NCI-H2227 (cell line): ENCODE measurements around the gene ECE2.
"Not testable (repeated sequence)": the region's sequence is repeated elsewhere in the genome, so short reads cannot be mapped to it uniquely, and the experiment has no call there.

Source experiments
- DNase-seq: peaks from one replicate; lab custom pipeline; 2025; ENCODE audit not compliant: unreplicated experiment; lab: John Stamatoyannopoulos, UW

Gene ECE2

GRCh38 chr3:184262764-184263179, 13.1 kb upstream of the ECE2 start:
- no peak for DNase-seq

GRCh38 chr3:184267249-184267648, 8.6 kb upstream of the ECE2 start:
- DNase-seq, result not testable (repeated sequence)

DNA sequence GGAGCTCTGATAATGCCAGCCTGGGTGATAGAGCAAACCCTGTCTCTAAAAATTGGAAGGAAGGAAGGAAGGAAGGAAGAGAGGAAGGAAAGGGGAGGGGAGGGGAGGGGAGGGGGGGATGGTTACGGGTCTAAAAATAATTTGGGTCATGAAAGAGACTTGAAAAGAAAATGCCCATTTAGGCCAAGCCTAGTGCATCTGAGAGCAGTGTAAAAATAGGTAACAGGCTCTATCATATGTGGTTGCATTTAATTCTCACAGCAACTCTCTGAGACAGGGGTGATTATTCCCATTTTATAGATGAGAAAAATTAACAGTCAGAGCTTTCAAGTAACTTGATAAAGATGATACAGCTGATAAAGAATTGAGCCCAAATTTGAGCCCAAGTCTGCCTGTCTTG, 3.6 kb upstream of the ECE2 start:
- no peak for DNase-seq

- DNase-seq, result no peak
These were observed 481 bp upstream of the ECE2 start for GRCh38 chr3:184275381-184275701.

DNA sequence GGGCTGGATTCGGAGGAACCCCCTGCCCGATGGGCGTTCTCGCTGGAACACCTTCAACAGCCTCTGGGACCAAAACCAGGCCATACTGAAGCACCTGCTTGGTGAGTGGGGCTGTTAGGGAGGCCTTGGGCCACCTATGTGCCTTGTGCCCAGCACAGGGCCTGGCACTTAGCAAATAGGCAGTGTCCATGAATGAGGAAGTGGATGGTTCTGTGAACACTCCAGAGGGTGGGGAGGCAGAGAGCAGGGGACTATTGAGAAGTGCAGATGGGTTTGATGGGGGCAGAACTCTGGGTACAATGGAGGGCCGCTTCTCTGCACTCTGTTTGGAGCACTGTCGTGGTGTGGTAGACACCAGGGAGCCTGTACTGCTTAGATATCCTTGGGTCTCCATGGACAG, 1.5 kb downstream of the ECE2 start:
- no peak for DNase-seq

DNA sequence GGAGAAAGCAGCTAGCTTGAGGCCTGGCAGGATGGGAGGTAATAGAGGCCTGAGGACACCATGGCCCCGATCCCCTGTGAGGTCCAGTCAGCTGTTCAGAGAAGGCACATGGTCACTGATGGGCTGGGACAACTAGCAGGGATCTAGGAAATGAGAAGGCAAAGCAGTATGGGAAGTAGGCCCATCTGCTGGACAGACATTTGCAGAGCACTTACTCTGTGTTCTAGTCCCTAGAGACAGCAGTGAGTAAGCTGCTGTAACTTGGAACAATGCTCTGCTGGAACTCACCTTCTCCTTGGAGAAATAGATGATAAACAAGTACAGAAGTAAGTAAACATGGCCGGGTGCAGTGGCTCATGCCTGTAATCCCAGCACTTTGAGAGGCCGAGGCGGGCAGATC, 7.1 kb downstream of the ECE2 start:
- DNase-seq, result no peak

GRCh38 chr3:184283681-184284080, 7.9 kb downstream of the ECE2 start:
- DNase-seq, result no peak

DNA sequence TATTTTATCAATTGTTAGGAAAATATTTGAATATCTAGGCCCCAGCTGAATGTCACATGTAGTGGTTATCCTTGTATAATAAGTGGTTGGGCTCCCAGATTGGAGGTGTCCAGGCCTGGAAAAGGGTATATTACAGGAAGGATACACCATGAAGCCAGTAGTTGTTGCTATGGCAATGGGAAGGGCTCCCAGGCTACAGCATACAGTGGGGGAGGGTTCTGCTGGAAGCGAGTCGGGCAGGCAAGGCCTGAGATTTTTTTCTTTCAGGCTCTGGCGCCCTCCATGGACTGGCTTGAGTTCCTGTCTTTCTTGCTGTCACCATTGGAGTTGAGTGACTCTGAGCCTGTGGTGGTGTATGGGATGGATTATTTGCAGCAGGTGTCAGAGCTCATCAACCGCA, 8.9 kb downstream of the ECE2 start:
- peak; percentile 95 for DNase-seq

DNA sequence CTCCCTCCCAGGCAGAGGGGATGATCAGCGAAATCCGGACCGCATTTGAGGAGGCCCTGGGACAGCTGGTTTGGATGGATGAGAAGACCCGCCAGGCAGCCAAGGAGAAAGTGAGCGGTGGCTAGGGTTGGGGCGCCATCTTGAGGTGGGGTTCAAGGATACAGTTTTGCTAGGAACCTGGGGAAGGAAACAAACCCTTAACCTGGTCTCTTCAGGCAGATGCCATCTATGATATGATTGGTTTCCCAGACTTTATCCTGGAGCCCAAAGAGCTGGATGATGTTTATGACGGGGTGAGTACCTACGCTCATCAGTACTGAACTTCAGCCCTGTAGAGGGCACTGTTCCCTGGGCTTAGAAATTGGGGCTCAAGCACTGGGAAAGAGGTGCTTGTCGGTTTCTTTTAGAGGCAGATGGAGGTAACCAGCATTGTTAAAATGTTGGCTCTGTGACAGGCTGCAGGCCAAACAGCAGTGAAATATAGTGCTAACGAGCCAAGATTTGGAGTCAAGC, 13.7 kb downstream of the ECE2 start:
- DNase-seq, result peak; percentile 58

DNA sequence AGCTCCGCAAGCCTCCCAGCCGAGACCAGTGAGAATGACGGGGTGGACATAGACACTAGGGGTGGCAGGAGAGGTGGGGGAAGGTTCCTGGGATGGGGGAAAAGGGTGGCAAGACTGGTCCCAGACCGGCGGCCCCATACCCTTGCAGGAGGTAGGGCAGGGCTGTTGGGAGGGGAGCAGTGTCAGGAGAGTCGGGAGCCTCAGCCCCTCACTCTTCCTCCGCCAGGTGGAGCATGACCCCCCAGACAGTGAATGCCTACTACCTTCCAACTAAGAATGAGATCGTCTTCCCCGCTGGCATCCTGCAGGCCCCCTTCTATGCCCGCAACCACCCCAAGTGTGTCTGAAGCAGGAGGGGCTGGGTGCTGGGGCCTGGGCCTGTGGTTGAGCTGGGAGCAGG, 14.5 kb downstream of the ECE2 start:
- DNase-seq, result no peak

- no peak for DNase-seq
These were observed 15.4 kb downstream of the ECE2 start for GRCh38 chr3:184291044-184291737.

DNA sequence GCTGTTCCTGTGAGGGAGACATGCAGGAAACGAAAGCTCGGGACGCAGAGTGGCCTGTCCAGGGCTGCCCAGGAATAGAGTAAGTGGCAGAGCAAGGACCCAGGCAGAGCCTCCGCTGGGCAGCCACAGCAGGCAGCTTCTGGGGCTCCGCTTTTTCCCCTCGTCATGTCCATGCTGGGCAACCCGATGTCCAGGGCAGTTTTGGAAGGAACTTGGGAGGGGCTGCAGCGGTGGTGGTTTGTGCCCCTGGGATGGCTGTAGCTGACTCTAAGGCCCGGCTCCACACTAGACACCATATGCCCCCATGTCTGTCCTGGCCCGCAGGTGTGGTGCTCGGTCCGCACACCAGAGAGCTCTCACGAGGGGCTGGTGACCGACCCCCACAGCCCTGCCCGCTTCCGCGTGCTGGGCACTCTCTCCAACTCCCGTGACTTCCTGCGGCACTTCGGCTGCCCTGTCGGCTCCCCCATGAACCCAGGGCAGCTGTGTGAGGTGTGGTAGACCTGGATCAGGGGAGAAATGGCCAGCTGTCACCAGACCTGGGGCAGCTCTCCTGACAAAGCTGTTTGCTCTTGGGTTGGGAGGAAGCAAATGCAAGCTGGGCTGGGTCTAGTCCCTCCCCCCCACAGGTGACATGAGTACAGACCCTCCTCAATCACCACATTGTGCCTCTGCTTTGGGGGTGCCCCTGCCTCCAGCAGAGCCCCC, 16.1 kb downstream of the ECE2 start:
- DNase-seq, result no peak

DNA sequence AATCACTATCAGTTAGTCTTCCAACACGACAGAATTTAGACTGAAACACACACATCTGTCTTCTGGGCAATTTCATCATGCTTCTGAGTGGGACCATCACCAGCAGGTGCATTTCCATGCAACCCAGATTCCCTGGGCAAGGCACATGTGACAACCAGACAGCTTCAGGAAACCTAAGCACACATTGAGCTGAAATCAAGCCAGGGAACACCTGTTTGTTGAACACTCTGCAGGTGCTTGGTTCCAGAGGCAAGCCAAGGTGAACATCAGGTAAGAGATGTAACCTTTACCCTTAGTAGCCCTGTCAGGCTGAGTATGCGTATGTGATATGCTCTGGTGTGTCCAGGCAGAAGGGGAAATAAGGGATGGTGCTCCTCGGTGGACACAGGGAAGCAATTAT, 19.9 kb downstream of the ECE2 start:
- DNase-seq, result no peak

DNA sequence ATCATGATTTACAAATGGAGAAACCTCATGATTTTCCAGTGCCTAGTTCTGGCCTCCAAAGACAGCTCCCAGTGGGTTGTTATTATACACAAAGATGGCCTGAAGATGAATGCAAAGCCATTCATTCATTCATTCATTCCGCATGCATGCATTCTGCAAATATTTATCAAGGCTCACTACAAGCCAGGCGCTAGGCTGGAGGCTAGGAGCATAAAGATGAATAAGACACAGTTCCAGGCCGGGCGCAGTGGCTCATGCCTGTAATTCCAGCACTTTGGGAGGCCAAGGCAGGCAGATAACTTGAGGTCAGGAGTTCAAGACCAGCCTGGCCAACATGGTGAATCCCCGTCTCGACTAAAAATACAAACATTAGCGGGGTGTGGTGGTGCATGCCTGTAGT, 20.8 kb downstream of the ECE2 start:
- no peak for DNase-seq

GRCh38 chr3:184298759-184299487, 23.1 kb downstream of the ECE2 start, which contains the start of gene PSMD2:
Gene PSMD2, plus strand, starts transcription at chr3:184299241. Its CDS starts 26 bp downstream, at chr3:184299267.
- DNase-seq, result peak; percentile 99

DNA sequence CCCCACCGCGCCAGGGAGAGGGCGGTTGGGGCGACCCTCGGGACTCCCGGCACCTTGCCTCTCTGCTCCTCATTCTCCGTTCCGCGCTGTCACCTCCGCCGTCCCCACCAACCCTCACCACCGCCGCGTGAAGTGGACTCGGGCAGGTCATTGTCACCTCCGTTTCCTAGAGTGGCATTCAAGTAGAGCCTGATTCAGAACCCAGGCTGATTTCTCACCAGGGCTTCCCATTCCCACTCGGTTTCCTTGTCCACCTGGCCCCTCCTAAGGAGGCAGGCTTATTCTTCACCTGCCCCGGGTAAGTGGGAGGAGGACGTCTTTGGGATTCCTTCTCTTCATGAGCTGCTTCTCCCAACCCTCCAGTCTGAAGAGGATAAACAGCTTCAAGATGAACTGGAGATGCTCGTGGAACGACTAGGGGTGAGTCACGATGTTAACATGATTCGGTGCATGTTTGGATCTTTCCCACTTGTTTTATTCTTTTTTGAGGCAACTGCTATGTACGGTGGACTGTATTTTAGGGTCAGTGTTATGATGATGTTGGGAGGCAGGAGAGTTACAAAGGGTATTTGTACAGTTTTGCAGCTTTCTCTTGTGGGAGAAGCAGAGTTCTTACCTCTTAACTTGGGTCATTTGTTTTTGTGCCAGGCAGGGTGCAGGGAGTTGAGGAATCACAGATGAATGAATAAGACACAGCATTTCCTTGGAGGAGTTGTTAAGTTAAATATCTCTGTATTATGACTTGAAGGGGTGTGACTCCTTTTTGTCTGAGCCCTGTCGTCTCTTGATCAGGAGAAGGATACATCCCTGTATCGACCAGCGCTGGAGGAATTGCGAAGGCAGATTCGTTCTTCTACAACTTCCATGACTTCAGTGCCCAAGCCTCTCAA, 23.9 kb downstream of the ECE2 start:
- DNase-seq, result peak; percentile 30

GRCh38 chr3:184300378-184300720, 24.5 kb downstream of the ECE2 start:
- no peak for DNase-seq

GRCh38 chr3:184305577-184305976, 29.8 kb downstream of the ECE2 start:
- peak; percentile 11 for DNase-seq

- no peak for DNase-seq
These were observed 30.6 kb downstream of the ECE2 start for GRCh38 chr3:184306341-184306972.

GRCh38 chr3:184307915-184308314, 32.1 kb downstream of the ECE2 start:
- no peak for DNase-seq

DNA sequence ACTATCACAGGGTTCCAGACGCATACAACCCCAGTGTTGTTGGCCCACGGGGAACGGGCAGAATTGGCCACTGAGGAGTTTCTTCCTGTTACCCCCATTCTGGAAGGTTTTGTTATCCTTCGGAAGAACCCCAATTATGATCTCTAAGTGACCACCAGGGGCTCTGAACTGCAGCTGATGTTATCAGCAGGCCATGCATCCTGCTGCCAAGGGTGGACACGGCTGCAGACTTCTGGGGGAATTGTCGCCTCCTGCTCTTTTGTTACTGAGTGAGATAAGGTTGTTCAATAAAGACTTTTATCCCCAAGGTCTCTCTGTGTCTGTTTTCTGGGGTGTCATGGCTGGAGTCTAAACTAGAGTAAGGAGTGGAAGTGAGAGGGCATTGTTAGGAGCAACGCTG, 32.9 kb downstream of the ECE2 start:
- DNase-seq, result no peak
